Measurements from ENCODE around the gene ENTREP3.

The ENTREP3 gene

GRCh38 chr1:155296661-155297060 is 41.4 kb upstream of the ENTREP3 start:
- Histone ChIP-seq H4K20me1 (ENCODE audit: control insufficient read depth, insufficient read depth, low read depth, low read length) (no peaks in the 10 kb centered on the region), H3K27me3 (ENCODE audit: control insufficient read depth, low read length) (no peaks in the 10 kb centered on the region), H3K9me2 (replicated peaks; ENCODE audit: control insufficient read depth, low read length) (no peaks in the 10 kb centered on the region), H3K4me3 (ENCODE audit: low read length) (peak overlapping the region; percentile 54), H3F3A (ENCODE audit: control insufficient read depth, insufficient read depth) (no peaks in the 10 kb centered on the region), H3K36me3 (ENCODE audit: control insufficient read depth, low read length) (no peaks in the 10 kb centered on the region), H3K4me1 (ENCODE audit: control insufficient read depth, low read length) (peaks cover 22% of the 10 kb centered on the region), H3K27ac (ENCODE audit: low read depth, low read length) (peak overlapping the region; percentile 65), H3K4me2 (ENCODE audit: low read length) (peak overlapping the region; percentile 74), H3K9me3 (ENCODE audit: control insufficient read depth, insufficient read depth, low read length) (no peaks in the 10 kb centered on the region), H3K79me2 (ENCODE audit: control insufficient read depth, low read length) (no peaks in the 10 kb centered on the region)
- TF ChIP-seq EZH2phosphoT487 (IDR thresholded peaks at IDR 0.05; ENCODE audit: borderline replicate concordance, low read length) = no peak
- no peak for TF ChIP-seq CTCF (IDR thresholded peaks at IDR 0.05; ENCODE audit: low read depth, low read length, poor library complexity, severe bottlenecking)

- TF ChIP-seq EZH2phosphoT487 (IDR thresholded peaks at IDR 0.05; ENCODE audit: borderline replicate concordance, low read length) (no peak), CTCF (IDR thresholded peaks at IDR 0.05; ENCODE audit: low read depth, low read length, poor library complexity, severe bottlenecking) (no peak)
- H4K20me1 ChIP-seq (ENCODE audit: control insufficient read depth, insufficient read depth, low read depth, low read length) = no peaks in the 10 kb centered on the region
- no peaks in the 10 kb centered on the region for H3F3A ChIP-seq (ENCODE audit: control insufficient read depth, insufficient read depth)
- no peaks in the 10 kb centered on the region for H3K36me3 ChIP-seq (ENCODE audit: control insufficient read depth, low read length)
- H3K79me2 ChIP-seq (ENCODE audit: control insufficient read depth, low read length) = no peaks in the 10 kb centered on the region
- no peak overlapping the region for H3K4me2 ChIP-seq (ENCODE audit: low read length)
- H3K27ac ChIP-seq (ENCODE audit: low read depth, low read length) = no peak overlapping the region
- no peaks in the 10 kb centered on the region for H3K9me3 ChIP-seq (ENCODE audit: control insufficient read depth, insufficient read depth, low read length)
- no peaks in the 10 kb centered on the region for H3K27me3 ChIP-seq (ENCODE audit: control insufficient read depth, low read length)
- H3K4me1 ChIP-seq (ENCODE audit: control insufficient read depth, low read length) = peaks cover 22% of the 10 kb centered on the region
- no peaks in the 10 kb centered on the region for H3K9me2 ChIP-seq (replicated peaks; ENCODE audit: control insufficient read depth, low read length)
- no peak overlapping the region for H3K4me3 ChIP-seq (ENCODE audit: low read length)
Observed at GRCh38 chr1:155295942-155296267, 40.6 kb upstream of the ENTREP3 start.

- Histone ChIP-seq H3F3A (ENCODE audit: control insufficient read depth, insufficient read depth) (no peaks in the 10 kb centered on the region), H4K20me1 (ENCODE audit: control insufficient read depth, insufficient read depth, low read depth, low read length) (no peaks in the 10 kb centered on the region), H3K4me1 (ENCODE audit: control insufficient read depth, low read length) (peaks cover 22% of the 10 kb centered on the region), H3K9me3 (ENCODE audit: control insufficient read depth, insufficient read depth, low read length) (no peaks in the 10 kb centered on the region), H3K4me2 (ENCODE audit: low read length) (no peak overlapping the region), H3K36me3 (ENCODE audit: control insufficient read depth, low read length) (no peaks in the 10 kb centered on the region), H3K79me2 (ENCODE audit: control insufficient read depth, low read length) (no peaks in the 10 kb centered on the region), H3K27me3 (ENCODE audit: control insufficient read depth, low read length) (no peaks in the 10 kb centered on the region), H3K9me2 (replicated peaks; ENCODE audit: control insufficient read depth, low read length) (no peaks in the 10 kb centered on the region), H3K27ac (ENCODE audit: low read depth, low read length) (no peak overlapping the region), H3K4me3 (ENCODE audit: low read length) (no peak overlapping the region)
- TF ChIP-seq EZH2phosphoT487 (IDR thresholded peaks at IDR 0.05; ENCODE audit: borderline replicate concordance, low read length) (no peak), CTCF (IDR thresholded peaks at IDR 0.05; ENCODE audit: low read depth, low read length, poor library complexity, severe bottlenecking) (no peak)
Observed at GRCh38 chr1:155295183-155295941, 40.1 kb upstream of the ENTREP3 start.

All from DOHH2 (cell line).